ENCODE results near the gene SLC29A1. TPM values are rescaled to one million over a fixed set of nuclear protein-coding genes. Genes with fewer than 3 reads are reported as not detected.
"Not testable (repeated sequence)": the region's sequence is repeated elsewhere in the genome, so short reads cannot be mapped to it uniquely, and the experiment has no call there.

Gene SLC29A1
- polyA plus RNA-seq, 3 donors: 33.0 to 34.2 (median 33.0) TPM

DNA sequence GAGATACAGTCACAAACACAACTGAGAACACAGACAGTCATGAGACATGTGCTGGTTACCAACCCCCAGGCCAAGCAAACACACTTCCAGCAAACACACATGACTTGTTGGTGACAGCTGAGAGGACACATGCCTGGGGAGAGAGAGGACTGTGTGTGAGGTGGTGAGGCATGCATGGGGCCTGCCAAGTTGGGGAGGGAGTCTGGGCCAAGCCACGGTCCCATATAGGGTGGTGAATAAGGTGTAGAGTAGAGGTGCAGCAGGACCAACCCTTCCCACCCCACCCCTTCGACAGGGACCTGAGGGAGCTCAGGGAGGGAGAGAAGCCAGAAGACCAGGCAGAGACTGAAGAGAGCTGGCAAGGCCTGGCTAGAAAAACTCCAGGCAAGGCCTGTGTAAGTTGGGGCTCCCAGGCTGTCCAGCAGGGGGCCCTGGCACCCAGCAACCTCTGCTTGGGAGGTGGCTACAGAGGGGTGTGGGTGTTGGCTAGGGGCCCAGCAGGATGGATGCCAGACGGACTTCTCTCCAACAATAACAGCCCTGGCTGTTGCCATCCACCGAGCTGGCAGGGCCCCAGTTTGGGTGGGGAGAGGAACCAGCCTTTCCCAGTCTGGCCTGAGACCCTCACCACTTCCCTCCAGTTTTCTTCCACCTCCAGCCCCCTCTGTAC lies 2.0 kb upstream of the SLC29A1 start:
- no peak for DNase-seq (ENCODE audit: low read depth in 3 of 3, low spot score in 2 of 3)

DNA sequence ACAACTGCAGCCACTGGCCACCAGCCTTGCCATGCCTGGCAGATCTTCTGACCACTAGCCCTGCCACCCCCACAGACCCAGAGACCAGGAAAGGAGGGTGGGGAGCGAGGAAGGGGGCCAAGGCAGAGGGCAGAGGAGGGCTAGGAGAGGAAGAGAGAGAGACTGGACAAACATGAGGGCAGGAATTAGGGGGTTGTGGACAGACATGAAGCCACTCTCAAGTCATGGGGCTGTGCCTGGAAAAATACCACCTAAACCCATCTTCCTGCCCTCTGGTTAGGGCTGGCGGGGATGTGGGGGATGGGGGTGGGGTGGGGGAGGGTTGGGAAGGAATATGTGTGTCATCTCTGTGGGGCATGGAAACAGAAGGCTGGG lies 1.4 kb upstream of the SLC29A1 start:
- DNase-seq (ENCODE audit: low read depth in 3 of 3, low spot score in 2 of 3): no peak

DNA sequence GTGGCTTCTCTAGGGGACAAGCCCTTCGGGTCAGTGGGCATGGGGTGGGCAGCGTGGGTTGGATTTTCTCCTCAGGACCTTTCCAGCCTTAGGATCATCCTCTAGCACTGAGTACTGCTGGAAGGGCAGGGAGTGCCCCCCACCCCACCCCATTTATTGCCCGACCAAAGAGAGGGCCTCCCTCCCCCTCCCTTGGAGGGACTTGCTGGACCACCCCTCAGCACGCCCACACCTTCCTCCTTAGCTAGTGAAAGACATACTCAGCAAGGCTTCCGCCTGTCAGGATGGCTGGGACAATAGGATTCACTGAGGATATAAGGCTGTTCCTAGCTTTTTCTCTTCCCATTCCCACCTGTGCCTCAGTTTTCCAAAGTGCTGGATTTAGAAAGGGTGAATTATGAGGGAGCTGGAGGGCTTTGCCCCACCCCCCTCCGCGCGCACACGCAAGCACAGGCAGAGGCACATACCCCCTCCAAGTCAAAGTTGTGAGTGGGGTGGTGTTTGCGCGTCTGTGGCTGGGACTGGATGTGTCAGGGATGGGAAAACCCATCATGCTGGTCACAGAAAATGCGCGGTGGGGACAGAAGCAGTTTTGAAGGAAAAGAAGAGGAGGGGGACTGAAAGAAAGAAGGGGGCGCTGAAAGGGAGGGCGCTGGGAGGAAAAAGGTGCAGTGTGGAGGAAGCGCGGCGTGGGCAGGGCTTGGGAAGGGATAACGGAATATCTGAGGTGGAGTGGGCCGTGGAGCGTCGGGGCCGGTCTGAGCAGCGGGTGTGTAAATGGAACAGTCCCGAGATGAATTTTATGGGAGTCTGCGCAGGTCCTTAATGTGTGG lies 693 bp upstream of the SLC29A1 start:
- DNase-seq (ENCODE audit: low read depth in 3 of 3, low spot score in 2 of 3): no peak

DNA sequence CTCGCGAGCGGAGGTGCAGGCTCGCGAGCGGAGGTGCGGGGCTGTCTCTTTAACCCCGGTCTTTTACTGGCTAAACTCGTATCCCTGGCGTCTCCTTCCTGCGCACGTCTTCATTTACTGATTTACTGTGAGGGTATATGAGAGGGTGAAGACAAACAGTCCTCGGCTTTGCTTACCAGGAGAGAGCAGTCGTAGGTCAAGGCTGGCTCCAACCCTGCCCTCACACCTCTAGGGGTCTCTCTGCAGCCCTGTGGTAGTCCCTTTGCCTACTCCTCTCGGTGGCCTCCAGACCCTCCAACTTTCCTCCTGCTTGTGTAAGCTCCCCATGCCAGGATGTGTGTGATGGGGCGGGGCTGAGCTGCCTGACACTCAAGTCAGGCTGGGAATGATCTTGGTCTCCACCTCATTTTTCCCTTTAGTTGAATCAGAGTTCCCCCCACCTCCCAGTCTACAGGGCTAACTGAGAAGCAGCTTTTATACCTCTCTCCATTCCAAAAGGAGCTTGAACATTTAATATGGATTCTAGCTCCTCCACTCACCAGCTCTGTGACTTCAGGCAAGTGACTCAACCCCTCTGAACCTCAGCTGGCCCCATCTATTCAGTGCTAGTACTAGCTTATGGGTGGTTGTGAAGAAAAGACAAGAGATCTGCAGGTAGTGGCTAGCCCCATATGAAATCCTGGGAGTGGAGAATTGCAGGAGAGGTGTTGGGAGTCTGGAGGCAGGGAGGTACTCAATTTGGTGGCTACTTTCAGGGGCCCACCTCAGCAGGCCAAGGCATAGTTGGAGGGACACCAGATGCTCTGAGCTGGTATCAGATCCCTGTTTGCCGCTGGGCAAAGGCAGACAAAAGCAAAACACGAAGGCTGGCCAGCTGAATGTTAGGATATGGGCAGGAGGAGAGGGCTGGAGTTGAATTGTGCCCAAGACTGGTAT lies 902 bp downstream of the SLC29A1 start:
- no peak for DNase-seq (ENCODE audit: low read depth in 3 of 3, low spot score in 2 of 3)

DNA sequence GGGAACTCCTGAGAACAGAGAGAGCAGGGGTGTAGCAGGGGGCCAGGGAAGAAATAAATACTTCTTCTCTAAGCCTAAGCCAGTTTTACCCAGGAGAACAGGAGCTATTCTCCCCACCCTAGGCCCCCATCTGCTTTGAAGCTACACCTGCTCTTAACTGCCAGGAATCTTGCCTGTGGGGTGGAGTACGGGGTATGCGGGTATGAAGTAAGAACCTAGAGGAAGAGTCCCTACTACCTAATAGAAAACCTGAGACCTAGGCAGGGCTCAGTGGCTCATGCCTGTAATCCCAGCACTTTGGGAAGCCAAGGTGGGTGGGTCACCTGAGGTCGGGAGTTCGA lies 1.5 kb downstream of the SLC29A1 start:
- DNase-seq (ENCODE audit: low read depth in 3 of 3, low spot score in 2 of 3): no peak

DNA sequence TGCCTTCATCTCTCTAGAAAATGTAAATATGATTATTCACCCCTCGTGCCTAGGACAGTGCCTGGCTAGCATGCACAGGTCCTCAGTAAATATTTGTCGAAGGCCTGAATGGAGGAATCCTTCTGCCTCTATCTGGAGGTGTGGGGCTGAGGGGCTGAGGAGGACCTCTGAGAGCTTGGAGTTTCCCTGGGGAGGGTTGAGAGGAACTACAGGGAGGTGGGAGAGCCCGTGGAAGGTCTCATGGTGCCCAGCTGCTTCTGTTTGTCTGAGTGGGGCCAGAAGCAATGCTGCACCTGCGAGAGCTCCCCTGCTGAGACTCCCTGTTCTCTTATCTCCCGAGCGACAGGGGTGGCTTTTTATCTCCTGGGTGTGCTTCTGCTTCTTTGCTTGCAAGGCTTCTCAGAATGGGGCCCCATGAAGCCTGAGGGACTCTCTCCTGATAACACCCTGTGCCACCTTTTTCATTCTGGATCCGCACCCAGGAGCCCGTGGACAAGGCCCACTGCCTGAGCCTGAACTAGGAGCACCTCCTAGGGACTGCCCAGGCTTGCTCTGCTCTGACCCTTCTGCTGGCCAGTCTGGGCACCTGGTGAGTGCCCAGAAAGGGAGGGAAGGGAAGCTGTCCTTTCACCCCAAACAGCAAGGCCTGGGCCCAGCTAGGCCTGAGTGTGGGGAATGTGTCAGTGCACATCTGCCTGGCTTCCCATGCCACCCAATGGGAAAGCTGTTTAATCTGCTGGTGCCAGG lies 2.4 kb downstream of the SLC29A1 start:
- DNase-seq (ENCODE audit: low read depth in 3 of 3, low spot score in 2 of 3): no peak

DNA sequence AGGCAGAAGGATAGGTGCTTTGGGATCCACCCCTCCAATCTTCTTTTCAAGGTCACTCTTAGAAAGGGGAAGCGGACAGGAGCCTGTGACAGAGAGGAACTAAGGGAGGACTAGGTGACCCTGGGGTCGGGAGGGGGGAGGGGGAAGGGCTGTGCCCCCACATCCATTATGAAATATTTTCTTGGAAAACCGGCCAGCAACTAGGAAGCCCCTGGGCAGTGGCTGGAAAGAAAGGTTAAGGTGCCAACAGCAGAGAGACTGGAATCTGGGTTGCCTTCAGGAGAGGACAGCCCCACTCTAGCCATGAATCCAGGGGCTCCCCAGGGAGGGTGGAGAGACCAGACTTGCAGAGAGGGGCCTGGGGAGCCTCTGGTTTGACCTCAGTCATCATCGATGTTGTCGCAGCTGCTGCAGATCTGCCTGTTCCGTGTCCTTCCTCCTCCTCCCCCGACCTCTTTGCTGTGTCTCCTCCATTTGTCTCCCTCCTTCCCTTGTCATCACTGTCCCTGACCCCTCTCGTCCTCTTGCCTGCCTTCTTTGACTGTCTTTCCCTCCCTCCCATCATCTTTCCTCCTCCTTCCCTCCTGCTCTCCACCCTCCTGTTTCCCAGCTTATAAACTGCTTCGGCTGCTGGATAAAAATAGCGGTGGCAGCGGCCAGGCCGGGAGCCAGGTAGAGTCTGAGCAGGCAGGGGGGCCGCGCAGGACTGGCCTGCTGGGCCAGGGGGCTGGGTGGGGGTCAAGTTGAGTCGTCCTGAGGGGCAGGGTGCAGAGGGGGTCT lies 3.2 kb downstream of the SLC29A1 start:
- DNase-seq (ENCODE audit: low read depth in 3 of 3, low spot score in 2 of 3): no peak

DNA sequence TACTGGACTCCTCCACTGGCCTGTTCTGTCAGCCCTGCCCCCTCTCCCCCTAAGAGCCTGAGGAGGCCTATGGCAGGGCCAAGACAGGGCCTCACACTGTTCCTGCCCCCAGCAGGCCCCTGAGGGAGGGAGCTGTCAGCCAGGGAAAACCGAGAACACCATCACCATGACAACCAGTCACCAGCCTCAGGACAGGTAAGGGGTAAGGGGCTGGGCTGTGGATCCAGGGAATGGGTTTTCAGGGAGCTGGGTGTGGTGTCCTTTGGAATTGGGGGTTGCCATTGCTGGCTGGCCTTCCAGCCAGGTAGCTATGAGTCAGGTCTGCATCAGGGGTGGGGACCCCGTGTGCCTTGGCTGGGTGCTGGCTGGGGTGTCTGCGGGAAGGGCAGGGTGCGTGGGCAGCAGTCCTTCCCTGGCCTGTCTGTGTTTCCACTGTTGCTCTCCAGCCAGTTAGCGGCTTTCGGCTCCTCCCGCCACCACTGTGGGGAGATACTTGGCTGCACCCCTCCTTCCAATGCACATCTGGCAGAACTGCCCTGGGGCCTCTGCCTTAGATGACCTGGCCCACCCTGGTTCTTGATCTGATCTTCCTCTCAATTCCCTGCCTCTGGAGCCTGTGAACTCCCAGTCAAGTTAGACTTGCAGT lies 3.9 kb downstream of the SLC29A1 start:
- no peak for DNase-seq (ENCODE audit: low read depth in 3 of 3, low spot score in 2 of 3)

DNA sequence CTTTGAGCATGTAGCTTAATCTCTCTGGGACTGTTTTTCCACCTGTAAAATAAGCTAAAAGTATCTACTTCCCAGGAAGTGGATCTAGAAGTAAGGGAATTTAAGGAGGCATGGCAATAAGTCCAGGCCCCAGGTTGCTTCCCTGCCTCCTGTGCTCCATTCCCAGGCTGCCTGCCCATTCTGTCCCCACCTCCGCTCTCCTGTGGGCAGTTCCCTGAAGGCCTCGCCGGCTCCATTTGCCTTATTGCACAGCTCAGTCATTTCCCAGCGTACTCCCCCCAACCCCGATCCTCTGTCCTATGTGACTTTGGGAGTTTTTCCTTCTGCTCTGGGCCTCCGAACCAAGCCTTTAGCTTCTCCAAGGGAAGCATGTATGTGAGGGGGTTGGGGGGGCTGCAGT lies 4.6 kb downstream of the SLC29A1 start:
- no peak for DNase-seq (ENCODE audit: low read depth in 3 of 3, low spot score in 2 of 3)

DNA sequence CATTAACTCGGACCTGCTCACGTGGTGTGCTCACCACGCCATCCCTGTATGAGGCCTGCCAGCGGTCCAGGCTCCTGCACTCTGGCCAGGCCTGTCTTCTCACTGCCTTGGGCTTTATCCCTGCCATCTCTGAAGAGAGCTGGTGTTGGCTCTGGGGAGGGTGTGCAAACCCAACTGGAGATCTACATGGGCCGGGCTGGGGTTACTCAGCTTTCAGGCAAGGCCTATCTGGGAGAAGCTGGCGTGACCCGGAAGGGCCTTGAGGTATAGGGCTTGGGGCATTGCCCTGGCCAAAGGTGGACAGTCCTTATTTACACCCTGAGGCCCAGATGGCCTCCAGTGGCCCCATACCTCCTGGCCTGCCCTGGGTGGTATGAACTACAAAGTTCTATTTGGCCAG lies 5.0 kb downstream of the SLC29A1 start:
- DNase-seq (ENCODE audit: low read depth in 3 of 3, low spot score in 2 of 3): no peak

DNA sequence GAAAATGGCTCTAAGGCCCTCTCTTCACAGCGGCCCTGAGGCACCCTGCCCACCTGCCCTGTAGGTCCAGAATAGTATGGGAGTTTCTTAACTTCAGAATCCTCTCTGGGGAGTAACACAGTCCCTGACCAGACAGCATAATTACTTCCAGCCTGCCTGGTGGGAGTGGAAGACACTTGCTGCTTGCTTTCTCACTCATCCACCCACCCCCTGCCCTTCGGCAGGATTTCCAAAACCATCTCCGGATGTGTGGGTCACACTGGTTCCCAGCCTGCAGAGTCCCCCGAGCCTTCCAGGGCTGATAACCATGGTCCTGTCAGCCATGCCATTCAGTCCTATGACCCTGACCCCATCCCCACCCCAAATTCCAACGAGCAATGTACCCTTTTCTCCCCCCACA lies 5.4 kb downstream of the SLC29A1 start:
- no peak for DNase-seq (ENCODE audit: low read depth in 3 of 3, low spot score in 2 of 3)

DNA sequence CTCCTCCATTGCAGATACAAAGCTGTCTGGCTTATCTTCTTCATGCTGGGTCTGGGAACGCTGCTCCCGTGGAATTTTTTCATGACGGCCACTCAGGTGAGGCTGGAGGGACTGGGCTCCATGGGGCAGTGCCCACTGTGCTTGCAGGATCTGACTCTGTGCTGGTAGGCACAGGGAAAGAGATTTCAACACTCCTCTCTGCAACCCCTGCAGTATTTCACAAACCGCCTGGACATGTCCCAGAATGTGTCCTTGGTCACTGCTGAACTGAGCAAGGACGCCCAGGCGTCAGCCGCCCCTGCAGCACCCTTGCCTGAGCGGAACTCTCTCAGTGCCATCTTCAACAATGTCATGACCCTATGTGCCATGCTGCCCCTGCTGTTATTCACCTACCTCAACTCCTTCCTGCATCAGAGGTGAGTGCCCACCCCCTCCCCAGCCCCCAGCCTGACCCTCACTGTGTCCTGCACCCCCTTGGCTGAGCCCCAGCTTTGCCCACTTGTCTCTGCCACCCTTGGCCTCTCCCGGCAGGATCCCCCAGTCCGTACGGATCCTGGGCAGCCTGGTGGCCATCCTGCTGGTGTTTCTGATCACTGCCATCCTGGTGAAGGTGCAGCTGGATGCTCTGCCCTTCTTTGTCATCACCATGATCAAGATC lies 6.1 kb downstream of the SLC29A1 start:
- no peak for DNase-seq (ENCODE audit: low read depth in 3 of 3, low spot score in 2 of 3)

DNA sequence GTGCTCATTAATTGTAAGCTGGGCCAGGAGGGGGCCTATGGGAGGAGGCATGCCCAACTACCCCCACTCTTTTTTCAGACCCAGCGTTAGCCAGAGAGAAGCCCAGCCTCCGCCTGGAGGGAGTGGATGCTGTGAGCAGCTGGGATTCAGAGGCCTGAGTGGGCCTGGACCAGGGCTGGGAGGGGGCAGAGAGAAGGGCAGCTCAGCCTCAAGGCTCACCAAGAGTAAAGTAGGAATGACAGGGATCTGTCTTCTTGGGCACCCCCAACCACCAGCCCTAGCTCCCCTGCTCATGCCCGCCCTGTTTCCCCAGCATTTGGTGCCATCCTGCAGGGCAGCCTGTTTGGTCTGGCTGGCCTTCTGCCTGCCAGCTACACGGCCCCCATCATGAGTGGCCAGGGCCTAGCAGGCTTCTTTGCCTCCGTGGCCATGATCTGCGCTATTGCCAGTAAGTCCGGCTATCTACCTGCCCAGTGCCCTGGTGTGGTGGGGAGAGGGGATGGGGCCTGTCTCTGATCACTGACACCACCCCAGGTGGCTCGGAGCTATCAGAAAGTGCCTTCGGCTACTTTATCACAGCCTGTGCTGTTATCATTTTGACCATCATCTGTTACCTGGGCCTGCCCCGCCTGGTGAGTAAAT lies 6.8 kb downstream of the SLC29A1 start:
- DNase-seq (ENCODE audit: low read depth in 3 of 3, low spot score in 2 of 3): no peak

DNA sequence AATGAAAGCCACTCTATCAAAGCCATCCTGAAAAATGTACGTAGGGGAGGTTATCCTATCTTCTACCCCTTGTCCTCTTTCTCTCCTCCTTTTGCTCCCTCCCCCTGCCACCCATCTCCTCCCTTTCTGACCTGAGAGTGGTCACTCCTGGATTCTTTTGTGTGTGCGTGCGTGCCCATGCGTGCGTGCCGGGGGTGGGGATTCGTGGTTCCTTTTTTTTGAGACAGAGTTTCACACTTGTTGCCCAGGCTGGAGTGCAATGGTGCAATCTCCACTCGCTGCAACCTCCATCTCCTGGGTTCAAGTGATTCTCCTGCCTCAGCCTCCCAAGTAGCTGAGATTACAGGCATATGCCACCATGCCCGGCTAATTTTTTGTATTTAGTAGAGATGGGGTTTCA lies 8.0 kb downstream of the SLC29A1 start:
- DNase-seq (ENCODE audit: low read depth in 3 of 3, low spot score in 2 of 3): not testable (repeated sequence)

DNA sequence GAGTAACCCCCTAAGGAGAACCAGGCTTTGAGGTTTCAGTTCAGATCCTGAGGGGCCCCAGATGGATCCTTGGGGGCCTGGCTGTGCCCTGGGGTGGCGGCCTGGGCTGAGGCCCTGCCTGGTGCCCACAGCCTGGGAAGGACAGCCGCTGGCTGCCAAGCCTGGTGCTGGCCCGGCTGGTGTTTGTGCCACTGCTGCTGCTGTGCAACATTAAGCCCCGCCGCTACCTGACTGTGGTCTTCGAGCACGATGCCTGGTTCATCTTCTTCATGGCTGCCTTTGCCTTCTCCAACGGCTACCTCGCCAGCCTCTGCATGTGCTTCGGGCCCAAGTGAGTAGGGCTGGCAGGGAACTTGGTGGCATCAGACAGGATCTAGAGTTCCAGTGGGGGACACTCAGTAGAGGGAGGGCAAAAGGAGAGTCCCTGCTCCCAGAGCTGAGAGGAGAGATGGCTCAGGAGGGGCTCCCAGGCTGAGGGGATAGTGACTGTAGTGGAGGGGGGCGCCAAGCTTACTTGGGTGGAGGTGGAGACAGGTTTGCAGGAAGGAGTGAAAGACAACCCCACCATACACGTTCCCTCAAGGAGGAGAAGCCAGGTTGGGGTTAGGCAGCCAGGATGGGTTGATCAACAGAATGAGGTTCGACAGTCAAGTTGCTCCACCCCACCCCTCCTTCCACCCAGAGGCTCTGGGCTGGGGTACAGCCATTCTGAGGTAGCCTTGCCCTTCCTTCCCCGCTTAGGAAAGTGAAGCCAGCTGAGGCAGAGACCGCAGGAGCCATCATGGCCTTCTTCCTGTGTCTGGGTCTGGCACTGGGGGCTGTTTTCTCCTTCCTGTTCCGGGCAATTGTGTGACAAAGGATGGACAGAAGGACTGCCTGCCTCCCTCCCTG lies 9.5 kb downstream of the SLC29A1 start:
- DNase-seq (ENCODE audit: low read depth in 3 of 3, low spot score in 2 of 3): no peak

DNA sequence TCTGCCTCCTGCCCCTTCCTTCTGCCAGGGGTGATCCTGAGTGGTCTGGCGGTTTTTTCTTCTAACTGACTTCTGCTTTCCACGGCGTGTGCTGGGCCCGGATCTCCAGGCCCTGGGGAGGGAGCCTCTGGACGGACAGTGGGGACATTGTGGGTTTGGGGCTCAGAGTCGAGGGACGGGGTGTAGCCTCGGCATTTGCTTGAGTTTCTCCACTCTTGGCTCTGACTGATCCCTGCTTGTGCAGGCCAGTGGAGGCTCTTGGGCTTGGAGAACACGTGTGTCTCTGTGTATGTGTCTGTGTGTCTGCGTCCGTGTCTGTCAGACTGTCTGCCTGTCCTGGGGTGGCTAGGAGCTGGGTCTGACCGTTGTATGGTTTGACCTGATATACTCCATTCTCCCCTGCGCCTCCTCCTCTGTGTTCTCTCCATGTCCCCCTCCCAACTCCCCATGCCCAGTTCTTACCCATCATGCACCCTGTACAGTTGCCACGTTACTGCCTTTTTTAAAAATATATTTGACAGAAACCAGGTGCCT lies 10.2 kb downstream of the SLC29A1 start:
- DNase-seq (ENCODE audit: low read depth in 3 of 3, low spot score in 2 of 3): no peak

Data from right renal cortex interstitium (tissue), 3 donors.